HG02884 (cell line): Measurements from ENCODE around the gene RCAN2.

ENCODE experiments used
- ATAC-seq: cut with Tn5 transposase; IDR thresholded peaks from one replicate; pipeline ENCODE4 v1.9.1; 2021; ENCODE audit warnings: mild to moderate bottlenecking, moderate library complexity; ENCODE audit not compliant: unreplicated experiment

Gene RCAN2

DNA sequence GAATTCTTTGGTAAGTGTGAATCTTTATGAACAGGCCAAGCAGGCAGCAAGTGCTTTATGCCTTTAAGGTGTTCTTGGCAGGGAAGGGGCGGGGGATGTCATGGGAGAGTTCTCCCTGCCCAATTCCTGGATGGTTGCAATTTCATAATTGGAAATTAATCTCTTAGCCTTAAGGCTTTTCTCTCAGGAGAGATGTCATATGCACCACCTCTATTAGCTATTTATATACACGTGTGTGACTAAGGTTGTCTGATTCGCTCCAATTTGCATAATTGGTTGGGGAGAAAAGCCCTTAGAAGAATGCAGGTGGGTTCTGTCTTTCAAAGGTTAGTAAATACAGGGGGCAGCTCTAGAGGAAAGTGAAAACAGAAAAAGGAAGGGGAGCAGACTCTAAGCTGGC lies 315.3 kb downstream of the RCAN2 start:
- ATAC-seq, result no peak

DNA sequence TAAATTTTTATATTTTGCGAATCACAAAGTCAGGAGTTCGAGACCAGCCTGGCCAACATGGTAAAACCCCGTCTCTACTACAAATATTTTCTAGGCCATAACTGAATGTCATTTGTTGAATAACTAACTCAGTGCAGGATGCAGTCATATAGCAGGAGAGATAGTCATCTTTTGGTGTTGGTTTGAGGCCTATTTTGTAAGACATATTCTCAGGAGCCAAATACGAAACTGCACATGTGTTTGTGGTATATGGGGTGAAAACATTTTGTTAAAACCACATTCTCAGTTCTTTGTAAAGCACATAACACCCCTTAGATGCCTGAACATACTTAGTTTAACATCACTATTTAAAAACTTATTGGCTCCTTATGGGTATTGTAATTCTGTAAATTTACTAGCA lies 315.8 kb downstream of the RCAN2 start:
- peak; percentile 72 for ATAC-seq

DNA sequence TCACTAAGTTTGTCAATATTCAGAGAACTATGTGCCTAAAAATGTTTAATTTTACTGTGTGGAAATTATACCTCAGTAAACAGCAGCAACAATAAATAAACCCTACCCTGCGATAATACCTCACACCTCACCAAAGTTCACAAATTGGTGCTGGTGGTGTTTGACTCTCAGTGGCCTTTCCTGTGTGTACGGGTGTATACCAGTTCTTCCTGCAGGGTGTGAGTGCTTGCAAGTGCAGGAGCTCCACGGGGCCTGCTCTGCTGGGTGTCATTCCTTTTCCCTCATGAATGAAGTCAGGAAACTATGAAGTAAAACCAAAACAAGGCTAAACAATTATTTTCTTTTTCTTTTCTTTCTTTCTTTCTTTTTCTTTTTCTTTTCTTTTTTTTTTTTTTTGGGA lies 316.3 kb downstream of the RCAN2 start:
- no peak for ATAC-seq

DNA sequence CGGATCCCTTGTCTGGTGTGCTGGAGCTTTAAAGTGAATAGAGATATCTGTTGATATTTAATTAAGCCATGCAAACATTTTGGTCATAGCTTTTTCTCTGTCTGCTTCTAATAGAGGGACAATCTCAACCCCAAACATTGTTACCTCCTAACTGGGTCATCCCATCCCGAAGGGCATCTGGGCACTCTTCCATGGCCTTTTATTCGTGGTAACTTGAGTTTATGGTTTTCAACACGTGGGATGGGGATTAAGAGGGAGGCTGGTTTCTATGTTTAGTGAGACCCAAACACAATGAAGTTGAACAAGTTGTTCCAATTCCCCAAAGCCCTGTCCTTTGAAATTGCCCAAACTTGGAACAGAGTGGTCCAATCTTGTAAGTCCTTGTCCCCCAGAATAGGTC lies 319.1 kb downstream of the RCAN2 start:
- no peak for ATAC-seq
